HG03469 (cell line): ENCODE data around the gene CD36.

ENCODE experiments used
- ATAC-seq: cut with Tn5 transposase; IDR thresholded peaks from one replicate; pipeline ENCODE4 v1.9.1; 2021; ENCODE audit warnings: mild to moderate bottlenecking, moderate library complexity, moderate number of reproducible peaks; ENCODE audit not compliant: unreplicated experiment

The CD36 gene

DNA sequence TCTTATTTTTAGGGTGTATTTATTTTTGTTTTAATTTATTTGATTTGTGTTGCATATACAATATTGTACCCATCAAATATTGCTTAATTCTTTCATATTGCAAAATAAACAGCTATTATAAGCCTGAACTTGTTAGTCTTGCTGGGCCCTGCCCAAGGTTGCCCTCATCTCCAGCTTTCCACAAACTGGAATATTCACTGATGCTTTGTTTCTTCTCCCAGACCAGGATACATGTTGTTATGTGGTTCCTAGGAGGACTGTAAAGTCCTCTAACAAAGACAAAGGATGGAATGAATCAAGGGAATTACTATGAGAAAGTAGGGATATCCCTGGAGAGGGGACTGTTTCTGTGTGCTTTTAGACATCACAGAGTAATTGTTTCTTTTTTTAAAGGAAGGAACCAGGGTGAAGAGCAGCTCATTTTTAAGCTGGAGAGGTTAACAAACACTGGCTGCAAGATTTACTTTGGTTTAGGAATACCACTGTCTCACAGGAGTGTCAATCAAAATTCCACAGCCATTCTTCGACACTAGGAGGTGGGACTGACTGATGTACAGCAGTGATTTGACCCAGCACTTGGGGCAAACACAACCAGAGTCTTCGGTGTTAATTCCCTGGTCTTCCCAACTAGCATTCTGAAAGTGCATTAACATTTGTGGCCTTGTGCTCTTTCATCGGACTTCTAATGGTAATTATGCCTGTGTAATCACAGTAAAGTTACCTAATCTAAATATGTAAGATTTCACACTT, 14.8 kb upstream of the CD36 start:
- no peak for ATAC-seq

GRCh38 chr7:80624763-80625162, 13.7 kb upstream of the CD36 start:
- no peak for ATAC-seq

- ATAC-seq = no peak
Measured at GRCh38 chr7:80629023-80629422, 9.4 kb upstream of the CD36 start.

DNA sequence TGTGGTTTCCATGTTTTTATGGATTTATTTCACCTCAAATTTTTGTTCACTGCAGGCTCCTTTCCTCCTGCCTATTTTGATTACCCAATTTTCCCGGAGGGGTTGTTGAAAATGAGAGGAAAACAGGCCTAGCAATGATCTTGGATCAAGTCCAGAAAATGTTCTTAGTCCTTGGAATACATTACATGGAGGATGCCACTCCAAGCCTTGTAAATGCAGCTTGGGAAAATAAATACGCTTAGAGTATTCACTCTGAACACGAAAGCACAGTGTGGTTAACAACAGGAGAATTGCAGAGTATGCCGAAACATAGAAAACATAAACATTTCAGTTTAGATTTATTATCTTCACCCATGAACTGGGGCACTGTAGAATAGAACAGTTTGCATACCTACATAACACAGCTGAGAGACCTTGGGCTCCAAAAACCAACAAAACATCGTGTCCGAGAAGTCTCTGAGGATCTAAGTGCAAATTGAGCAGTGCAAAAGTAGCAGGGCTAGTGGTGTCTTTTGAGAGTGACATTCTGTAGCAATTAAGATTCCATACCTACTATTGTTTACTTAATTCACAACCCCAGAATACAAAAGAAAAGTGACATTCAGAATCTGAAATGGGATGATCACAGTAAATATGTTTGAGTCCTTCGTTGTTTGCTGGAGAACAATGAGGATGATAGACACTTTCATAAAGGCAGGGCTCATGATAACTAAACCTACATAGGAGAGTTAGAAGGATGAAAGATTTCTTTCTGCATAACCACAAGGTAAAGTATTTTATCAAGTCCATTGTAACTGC, 7.6 kb upstream of the CD36 start:
- ATAC-seq = no peak

DNA sequence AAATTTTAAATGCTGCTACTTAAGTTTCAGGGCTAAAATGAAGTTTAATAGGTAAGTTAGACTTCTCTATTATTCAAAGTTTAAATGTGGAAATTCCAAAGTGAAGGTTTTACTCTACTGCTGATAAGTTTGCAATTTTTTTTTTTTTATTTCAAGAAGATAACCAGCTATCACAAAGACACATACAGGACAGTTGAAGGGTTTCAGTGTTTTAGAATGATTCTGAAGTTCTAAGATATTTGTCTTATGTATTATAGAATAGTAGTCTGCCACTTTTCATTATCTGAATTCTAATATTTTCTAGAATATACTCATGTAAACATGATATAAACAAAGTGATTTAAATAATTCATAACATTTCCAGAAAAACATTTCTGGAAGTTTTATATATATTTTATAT, 7.0 kb upstream of the CD36 start:
- no peak for ATAC-seq

- no peak for ATAC-seq
Measured at GRCh38 chr7:80632139-80632538, 6.3 kb upstream of the CD36 start.

- ATAC-seq = no peak
Measured at GRCh38 chr7:80632819-80633218, 5.6 kb upstream of the CD36 start.

GRCh38 chr7:80634505-80634904, 3.9 kb upstream of the CD36 start:
- ATAC-seq = no peak

DNA sequence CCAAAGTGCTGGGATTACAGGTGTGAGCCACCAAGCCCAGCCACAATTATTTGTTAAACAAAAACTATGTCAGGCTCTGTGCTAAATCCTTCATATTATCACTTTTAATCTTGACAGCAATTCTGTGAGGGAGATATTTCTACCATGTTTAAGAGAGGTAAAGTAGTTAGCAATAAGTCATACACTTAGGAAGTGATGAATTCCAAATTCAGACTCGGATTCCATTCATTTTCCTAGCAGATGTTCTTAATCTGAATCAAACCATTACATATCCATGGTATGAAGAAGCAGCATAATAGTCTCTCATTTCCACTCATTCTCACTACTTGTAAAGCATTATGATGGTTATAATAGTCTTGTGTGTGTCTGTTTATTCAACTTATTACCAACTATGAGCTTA, 2.9 kb upstream of the CD36 start:
- ATAC-seq = no peak

GRCh38 chr7:80635998-80636397, 2.4 kb upstream of the CD36 start:
- ATAC-seq = no peak

- no peak for ATAC-seq
Measured at GRCh38 chr7:80636709-80637108, 1.7 kb upstream of the CD36 start.

- ATAC-seq = no peak
Measured at GRCh38 chr7:80637454-80637853, 988 bp upstream of the CD36 start.

- no peak for ATAC-seq
Measured at GRCh38 chr7:80639011-80639410, 569 bp downstream of the CD36 start.

GRCh38 chr7:80640846-80641245, 2.4 kb downstream of the CD36 start:
- ATAC-seq = no peak

- ATAC-seq = no peak
Measured at GRCh38 chr7:80641548-80641947, 3.1 kb downstream of the CD36 start.

- ATAC-seq = no peak
Measured at GRCh38 chr7:80642871-80643270, 4.4 kb downstream of the CD36 start.

GRCh38 chr7:80643336-80643915, 5.0 kb downstream of the CD36 start:
- no peak for ATAC-seq

GRCh38 chr7:80644054-80644453, 5.6 kb downstream of the CD36 start:
- no peak for ATAC-seq

- no peak for ATAC-seq
Measured at GRCh38 chr7:80646083-80646865, 7.8 kb downstream of the CD36 start.

GRCh38 chr7:80647436-80647835, 9.0 kb downstream of the CD36 start:
- no peak for ATAC-seq

DNA sequence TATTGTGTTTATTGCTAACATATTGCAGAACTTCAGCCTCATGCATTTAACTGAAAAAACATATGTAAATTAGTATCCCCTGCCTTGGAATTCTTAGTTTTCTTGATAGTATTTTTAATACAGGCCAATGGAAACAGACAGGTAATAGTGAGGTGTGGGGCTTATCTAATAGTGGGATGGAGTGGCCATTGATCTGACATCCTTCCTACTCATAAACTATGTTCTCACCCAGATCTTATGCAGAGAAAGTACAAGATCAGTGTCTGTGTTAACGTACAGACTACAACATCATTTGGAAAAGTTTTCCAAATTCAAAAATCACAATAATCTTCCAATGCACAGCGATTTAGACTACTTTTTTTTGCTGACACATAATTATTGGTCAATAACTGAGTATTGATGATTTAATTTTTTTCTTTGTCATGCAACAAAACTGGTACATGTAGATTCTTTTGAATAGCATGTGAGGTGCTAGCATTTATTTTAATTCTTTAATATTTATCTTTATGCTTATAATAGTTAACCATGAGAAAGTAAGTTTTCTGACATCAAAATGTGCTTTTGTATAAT, 9.7 kb downstream of the CD36 start:
- ATAC-seq = no peak
